Activated CD4-positive, alpha-beta T cell treated with anti-CD3 and anti-CD28 coated beads, Interleukin-2, amount 50 U/mL, for 16 hours (primary cell): ENCODE data around the gene TPCN1.

Source experiments
- DNase-seq: peaks from one replicate; pipeline ENCODE4 v3.0.0-alpha.2; 2020

Gene TPCN1

GRCh38 chr12:113266106-113266895 lies 45.0 kb downstream of the TPCN1 start:
- no peak for DNase-seq

GRCh38 chr12:113267621-113268020 lies 46.4 kb downstream of the TPCN1 start:
- DNase-seq = no peak

GRCh38 chr12:113268136-113268535 lies 46.9 kb downstream of the TPCN1 start:
- no peak for DNase-seq

- DNase-seq = no peak
Measured at GRCh38 chr12:113268621-113269020, 47.4 kb downstream of the TPCN1 start.

GRCh38 chr12:113269257-113269943 lies 48.1 kb downstream of the TPCN1 start:
- no peak for DNase-seq

GRCh38 chr12:113270709-113271009 lies 49.4 kb downstream of the TPCN1 start:
- DNase-seq = no peak

- no peak for DNase-seq
Measured at GRCh38 chr12:113271466-113271852, 50.2 kb downstream of the TPCN1 start.

GRCh38 chr12:113271853-113272561 lies 50.7 kb downstream of the TPCN1 start:
- DNase-seq = no peak

GRCh38 chr12:113273053-113273725 lies 51.9 kb downstream of the TPCN1 start:
- no peak for DNase-seq

- no peak for DNase-seq
Measured at GRCh38 chr12:113274848-113275247, 53.6 kb downstream of the TPCN1 start.

GRCh38 chr12:113276306-113276705 lies 55.0 kb downstream of the TPCN1 start:
- no peak for DNase-seq

- no peak for DNase-seq
Measured at GRCh38 chr12:113276946-113277500, 55.8 kb downstream of the TPCN1 start.

- DNase-seq = no peak
Measured at GRCh38 chr12:113277511-113277910, 56.2 kb downstream of the TPCN1 start.

GRCh38 chr12:113278141-113278540 lies 56.9 kb downstream of the TPCN1 start:
- DNase-seq = no peak

- no peak for DNase-seq
Measured at GRCh38 chr12:113278633-113279032, 57.4 kb downstream of the TPCN1 start.

- DNase-seq = no peak
Measured at GRCh38 chr12:113284751-113285150, 63.5 kb downstream of the TPCN1 start.

- no peak for DNase-seq
Measured at GRCh38 chr12:113285679-113286610, 64.7 kb downstream of the TPCN1 start.

- DNase-seq = no peak
Measured at GRCh38 chr12:113286712-113287111, 65.4 kb downstream of the TPCN1 start.

- DNase-seq = no peak
Measured at GRCh38 chr12:113287146-113287898, 66.1 kb downstream of the TPCN1 start.

- no peak for DNase-seq
Measured at GRCh38 chr12:113287899-113288282, 66.6 kb downstream of the TPCN1 start.

GRCh38 chr12:113289361-113289760 lies 68.1 kb downstream of the TPCN1 start:
- DNase-seq = no peak
